Upper lobe of left lung (tissue), 4 donors: ENCODE results near the gene PYDC1.

Experiments used
- POLR2AphosphoS5 ChIP-seq, 2 donors: sonication (generic); formaldehyde crosslinking; IDR thresholded peaks; one replicate each; pipeline ENCODE4 v1.5.1; 2017; ENCODE audit warnings: antibody characterized with exemption in 2 of 2
- TF ChIP-seq, protein P1 (sequence below), 6 experiments: fragments of 450-650 bp in 4 of 6; fragments of 200-600 bp in 2 of 6; sonication (generic) in 2 of 6; IDR thresholded peaks; one replicate each; pipeline ENCODE4 v1.5.1; 2016 to 2019; ENCODE audit warnings: antibody characterized with exemption in 6 of 6

- TF ChIP-seq POLR2AphosphoS5 (IDR thresholded peaks at IDR 0.05), result no peak
- TF ChIP-seq, protein P1, sequence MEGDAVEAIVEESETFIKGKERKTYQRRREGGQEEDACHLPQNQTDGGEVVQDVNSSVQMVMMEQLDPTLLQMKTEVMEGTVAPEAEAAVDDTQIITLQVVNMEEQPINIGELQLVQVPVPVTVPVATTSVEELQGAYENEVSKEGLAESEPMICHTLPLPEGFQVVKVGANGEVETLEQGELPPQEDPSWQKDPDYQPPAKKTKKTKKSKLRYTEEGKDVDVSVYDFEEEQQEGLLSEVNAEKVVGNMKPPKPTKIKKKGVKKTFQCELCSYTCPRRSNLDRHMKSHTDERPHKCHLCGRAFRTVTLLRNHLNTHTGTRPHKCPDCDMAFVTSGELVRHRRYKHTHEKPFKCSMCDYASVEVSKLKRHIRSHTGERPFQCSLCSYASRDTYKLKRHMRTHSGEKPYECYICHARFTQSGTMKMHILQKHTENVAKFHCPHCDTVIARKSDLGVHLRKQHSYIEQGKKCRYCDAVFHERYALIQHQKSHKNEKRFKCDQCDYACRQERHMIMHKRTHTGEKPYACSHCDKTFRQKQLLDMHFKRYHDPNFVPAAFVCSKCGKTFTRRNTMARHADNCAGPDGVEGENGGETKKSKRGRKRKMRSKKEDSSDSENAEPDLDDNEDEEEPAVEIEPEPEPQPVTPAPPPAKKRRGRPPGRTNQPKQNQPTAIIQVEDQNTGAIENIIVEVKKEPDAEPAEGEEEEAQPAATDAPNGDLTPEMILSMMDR (IDR thresholded peaks at IDR 0.05), result no peak
These were observed 22.0 kb downstream of the PYDC1 start for GRCh38 chr16:31194898-31195297.
